22Rv1 (cell line): ENCODE results near the gene GMPS.

ENCODE experiments used
- CTCF ChIP-seq: fragments of 450-650 bp; IDR thresholded peaks from 2 replicates; pipeline ENCODE4 v1.5.1; 2017; ENCODE audit warnings: mild to moderate bottlenecking
- ZFX ChIP-seq: fragments of 450-650 bp; IDR thresholded peaks from 2 replicates; pipeline ENCODE4 v1.6.1; 2017; ENCODE audit warnings: antibody characterized with exemption, borderline replicate concordance

- TF ChIP-seq CTCF (no peak), ZFX (no peak)
Observed at GRCh38 chr3:155890671-155891190, 20.3 kb downstream of the GMPS start.
